OCI-LY1 (cell line): ENCODE measurements around the gene ONECUT3.
"Not testable (repeated sequence)": the region's sequence is repeated elsewhere in the genome, so short reads cannot be mapped to it uniquely, and the experiment has no call there.

Source experiments
- H2AFZ ChIP-seq: fragments of 200-600 bp; sonication (generic), shearing (Covaris generic); 2 replicates; pipeline ENCODE4 v1.6.0; 2014; ENCODE audit warnings: antibody characterized with exemption, mild to moderate bottlenecking, low read length
- H3F3A ChIP-seq: fragments of 200-600 bp; sonication (generic), shearing (Covaris generic); 2 replicates; pipeline ENCODE4 v1.6.0; 2014; ENCODE audit warnings: mild to moderate bottlenecking, antibody characterized with exemption, low read length, moderate library complexity; ENCODE audit not compliant: insufficient read depth
- H3K27ac ChIP-seq: fragments of 200-600 bp; sonication (generic); 2 replicates; pipeline ENCODE4 v1.5.1; 2014; ENCODE audit warnings: low read length, mixed run types, mild to moderate bottlenecking, low read depth; ENCODE audit not compliant: poor library complexity, severe bottlenecking
- H3K27me3 ChIP-seq: fragments of 200-600 bp; sonication (generic); 2 replicates; pipeline ENCODE4 v1.6.0; 2014; ENCODE audit warnings: antibody characterized with exemption, mild to moderate bottlenecking, low read length, moderate library complexity; ENCODE audit not compliant: insufficient read depth
- H3K36me3 ChIP-seq: fragments of 200-600 bp; sonication (generic); 2 replicates; pipeline ENCODE4 v1.6.1; 2014; ENCODE audit warnings: mild to moderate bottlenecking, antibody characterized with exemption, low read length, moderate library complexity, mixed read lengths; ENCODE audit not compliant: insufficient read depth
- H3K4me1 ChIP-seq: fragments of 200-600 bp; sonication (generic); 2 replicates; pipeline ENCODE4 v1.5.1; 2014; ENCODE audit warnings: mild to moderate bottlenecking, low read length, moderate library complexity; ENCODE audit not compliant: insufficient read depth, severe bottlenecking
- H3K4me2 ChIP-seq: fragments of 200-600 bp; sonication (generic), shearing (Covaris generic); 2 replicates; pipeline ENCODE4 v1.6.1; 2014; ENCODE audit warnings: low read length
- H3K4me3 ChIP-seq: fragments of 200-600 bp; sonication (generic); 2 replicates; pipeline ENCODE4 v1.5.1; 2014; ENCODE audit warnings: low read length, low read depth, mild to moderate bottlenecking, mixed read lengths; ENCODE audit not compliant: poor library complexity, severe bottlenecking
- H3K79me2 ChIP-seq: fragments of 200-600 bp; shearing (Covaris generic); 2 replicates; pipeline ENCODE4 v1.6.1; 2016; ENCODE audit warnings: mixed run types, low read length, mixed read lengths; ENCODE audit not compliant: insufficient read depth
- H3K9ac ChIP-seq: fragments of 200-600 bp; sonication (generic), shearing (Covaris generic); 2 replicates; pipeline ENCODE4 v1.6.1; 2014; ENCODE audit warnings: mild to moderate bottlenecking, low read length, mixed read lengths
- H3K9me2 ChIP-seq: fragments of 200-600 bp; sonication (generic), shearing (Covaris generic); 2 replicates; pipeline ENCODE4 v1.6.1; 2014; ENCODE audit warnings: low read depth, mild to moderate bottlenecking, low read length, mixed read lengths
- H3K9me3 ChIP-seq: fragments of 200-600 bp; shearing (Covaris generic); 2 replicates; pipeline ENCODE4 v1.6.1; 2014; ENCODE audit warnings: low read length, mixed read lengths
- H4K20me1 ChIP-seq: fragments of 200-600 bp; sonication (generic), shearing (Covaris generic); 2 replicates; pipeline ENCODE4 v1.6.0; 2016; ENCODE audit warnings: mild to moderate bottlenecking, low read length; ENCODE audit not compliant: insufficient read depth
- CTCF ChIP-seq: fragments of 200-600 bp; sonication (generic), shearing (Covaris generic); IDR thresholded peaks from 2 replicates; pipeline ENCODE4 v1.5.1; 2017; ENCODE audit warnings: mild to moderate bottlenecking, antibody characterized with exemption, low read length, moderate library complexity, mixed read lengths
- EZH2 ChIP-seq: fragments of 200-600 bp; sonication (generic), shearing (Covaris generic); IDR thresholded peaks from 2 replicates; pipeline ENCODE4 v1.8.0; 2017; ENCODE audit warnings: borderline replicate concordance, mixed run types, mild to moderate bottlenecking, antibody characterized with exemption, low read length, moderate library complexity, mixed read lengths

Gene ONECUT3

DNA sequence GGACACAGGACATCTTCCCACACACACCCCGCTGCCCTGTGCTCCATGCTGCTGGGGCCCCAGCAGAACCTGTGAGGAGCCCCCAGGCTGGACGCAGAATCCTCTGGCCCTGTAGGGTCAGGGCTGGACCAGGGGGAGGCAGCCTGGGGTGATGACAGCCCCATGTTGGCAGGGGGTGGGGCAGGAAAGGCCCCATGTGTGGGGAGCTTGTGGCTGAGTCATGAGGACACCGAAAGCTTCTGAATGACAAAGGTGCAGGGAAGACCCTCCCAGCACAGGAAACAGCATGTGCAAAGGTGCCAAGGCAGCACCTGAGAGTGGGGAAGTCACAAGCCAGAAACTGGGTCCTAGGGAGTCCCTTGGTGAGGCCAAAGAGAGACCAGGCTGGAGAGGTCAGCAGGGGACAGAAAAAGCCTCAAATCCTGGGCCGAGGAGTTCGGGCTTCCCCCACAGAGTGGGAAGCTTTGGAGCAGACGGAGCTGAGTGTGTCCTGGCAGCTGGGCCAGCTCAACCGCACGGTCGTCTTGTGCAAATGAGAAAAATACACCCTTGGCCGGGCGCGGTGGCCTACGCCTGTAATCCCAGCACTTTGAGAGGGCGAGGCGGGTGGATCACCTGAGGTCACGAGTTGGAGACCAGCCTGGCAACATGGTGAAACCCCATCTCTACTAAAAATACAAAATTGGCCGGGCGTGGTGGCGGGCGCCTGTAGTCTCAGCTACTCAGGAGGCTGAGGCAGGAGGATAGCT, 41.3 kb downstream of the ONECUT3 start:
- H3K27ac ChIP-seq: no peak overlapping the region
- TF ChIP-seq CTCF (no peak), EZH2 (no peak)

DNA sequence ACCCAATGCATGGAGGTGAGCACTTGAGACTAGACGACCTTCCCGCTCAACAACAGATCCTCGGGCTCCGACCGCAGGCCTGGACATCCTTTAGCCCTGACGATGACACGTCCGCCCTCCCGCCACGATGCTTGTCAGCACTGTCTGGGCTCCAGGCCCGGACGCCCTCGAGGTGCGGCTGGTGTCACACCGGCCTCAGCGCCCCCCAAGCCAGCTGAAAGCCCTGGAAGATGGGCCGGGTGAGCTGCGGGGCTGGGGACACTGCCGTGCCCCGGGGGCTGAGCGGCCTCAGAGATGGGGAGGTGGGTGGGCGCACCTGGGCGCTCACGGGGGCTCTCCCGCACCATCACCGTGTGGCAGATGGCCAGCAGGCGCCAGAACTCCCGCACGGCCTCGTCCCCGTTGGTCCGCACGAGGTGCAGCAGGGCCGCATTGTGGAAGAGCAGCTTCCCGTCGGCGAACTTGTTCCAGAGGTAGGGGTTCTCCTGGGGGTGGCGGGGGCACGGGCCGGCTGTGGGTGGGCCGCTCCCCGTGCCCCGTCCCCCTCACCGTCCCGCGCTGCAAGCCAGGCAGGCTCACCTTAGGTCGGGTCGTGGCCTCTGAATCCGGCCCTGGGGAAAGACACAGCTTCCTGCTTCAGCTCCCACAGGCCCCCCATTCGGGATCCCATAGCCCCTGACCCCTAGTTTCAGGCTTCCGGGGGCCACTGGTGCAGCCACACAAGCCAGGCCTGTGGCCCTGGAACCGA, 43.3 kb downstream of the ONECUT3 start:
- H4K20me1 ChIP-seq: no peaks in the 10 kb centered on the region
- H3K9me3 ChIP-seq: no peaks in the 10 kb centered on the region
- no peaks in the 10 kb centered on the region for H3K9me2 ChIP-seq
- no peaks in the 10 kb centered on the region for H3F3A ChIP-seq
- H3K4me2 ChIP-seq: no peak overlapping the region
- no peaks in the 10 kb centered on the region for H3K27me3 ChIP-seq
- H3K4me3 ChIP-seq: no peak overlapping the region
- no peak overlapping the region for H3K9ac ChIP-seq
- no peaks in the 10 kb centered on the region for H3K4me1 ChIP-seq
- no peaks in the 10 kb centered on the region for H3K79me2 ChIP-seq
- no peak for TF ChIP-seq CTCF
- no peak overlapping the region for H3K27ac ChIP-seq
- H3K36me3 ChIP-seq: no peaks in the 10 kb centered on the region
- H2AFZ ChIP-seq: no peak overlapping the region

More for the DNA sequence above, 41.3 kb downstream of the ONECUT3 start:
- H3K79me2 ChIP-seq: no peaks in the 10 kb centered on the region
- no peaks in the 10 kb centered on the region for H3K9me2 ChIP-seq
- no peaks in the 10 kb centered on the region for H3K9me3 ChIP-seq
- no peaks in the 10 kb centered on the region for H3F3A ChIP-seq
- H3K9ac ChIP-seq: no peak overlapping the region
- H3K4me3 ChIP-seq: no peak overlapping the region
- H3K27me3 ChIP-seq: no peaks in the 10 kb centered on the region
- no peaks in the 10 kb centered on the region for H3K36me3 ChIP-seq
- H4K20me1 ChIP-seq: no peaks in the 10 kb centered on the region
- no peak overlapping the region for H3K4me2 ChIP-seq
- H3K4me1 ChIP-seq: no peaks in the 10 kb centered on the region
- H2AFZ ChIP-seq: no peak overlapping the region

GRCh38 chr19:1797313-1797712, 44.0 kb downstream of the ONECUT3 start:
- not testable (repeated sequence) for H3K4me2 ChIP-seq, H3K27ac ChIP-seq, H3F3A ChIP-seq, H3K9me2 ChIP-seq, H3K9me3 ChIP-seq, H3K4me3 ChIP-seq, H3K79me2 ChIP-seq, H2AFZ ChIP-seq, H3K9ac ChIP-seq, H3K27me3 ChIP-seq, H4K20me1 ChIP-seq, H3K4me1 ChIP-seq, H3K36me3 ChIP-seq
